Muscle of leg (tissue), 11 donors: ENCODE data around the gene STIM2. TPM values are rescaled to one million over a fixed set of nuclear protein-coding genes. Genes with fewer than 3 reads are reported as not detected.
"Not testable (repeated sequence)": the region's sequence is repeated elsewhere in the genome, so short reads cannot be mapped to it uniquely, and the experiment has no call there.

Experiments used
- DNase-seq: peaks from one replicate; pipeline ENCODE4 v3.0.0; 2013
- H3K27ac ChIP-seq: one replicate; pipeline ENCODE4 v1.5.1; 2013; ENCODE audit warnings: mild to moderate bottlenecking, low read length, control low read depth
- H3K27me3 ChIP-seq: one replicate; pipeline ENCODE4 v1.6.1; 2013; ENCODE audit warnings: low read length; ENCODE audit not compliant: control insufficient read depth, insufficient read depth
- H3K36me3 ChIP-seq: one replicate; pipeline ENCODE4 v1.6.1; 2013; ENCODE audit warnings: low read length; ENCODE audit not compliant: control insufficient read depth, insufficient read depth
- H3K4me1 ChIP-seq: one replicate; pipeline ENCODE4 v1.6.1; 2013; ENCODE audit warnings: low read length; ENCODE audit not compliant: control insufficient read depth, insufficient read depth
- H3K4me3 ChIP-seq: one replicate; pipeline ENCODE4 v1.5.1; 2013; ENCODE audit warnings: low read length, control low read depth
- H3K9me3 ChIP-seq: replicated peaks from 2 replicates; pipeline ENCODE4 v1.6.1; 2013; ENCODE audit warnings: low read depth, low read length; ENCODE audit not compliant: control insufficient read depth
- WGBS: methylation state at CpG from one replicate; pipeline ENCODE4 v1.1.5; 2013; ENCODE audit warnings: missing lambda C conversion rate; ENCODE audit not compliant: insufficient coverage; 5-methylcytosine and 5-hydroxymethylcytosine counted together
- polyA plus RNA-seq, 8 donors: library from polyadenylated mRNA; unstranded; fragments of 120-200 nt; gene quantifications; one replicate each; pipeline versions ENCODE4 v1.2.1 to v1.2.3, GENCODE V29; 2013; ENCODE audit warnings: inconsistent platforms in 1 of 8, low replicate concordance in 1 of 8; ENCODE audit not compliant: insufficient read length in 8 of 8, insufficient read depth in 1 of 8
- total RNA-seq: library from RNA; stranded (reverse); fragments of 120-200 nt; gene quantifications from one replicate; pipeline ENCODE4 v1.2.4, GENCODE V29; 2013

STIM2 gene
- total and polyA plus RNA-seq, 9 donors, result 39.7 to 56.9 (median 46.6) TPM

DNA sequence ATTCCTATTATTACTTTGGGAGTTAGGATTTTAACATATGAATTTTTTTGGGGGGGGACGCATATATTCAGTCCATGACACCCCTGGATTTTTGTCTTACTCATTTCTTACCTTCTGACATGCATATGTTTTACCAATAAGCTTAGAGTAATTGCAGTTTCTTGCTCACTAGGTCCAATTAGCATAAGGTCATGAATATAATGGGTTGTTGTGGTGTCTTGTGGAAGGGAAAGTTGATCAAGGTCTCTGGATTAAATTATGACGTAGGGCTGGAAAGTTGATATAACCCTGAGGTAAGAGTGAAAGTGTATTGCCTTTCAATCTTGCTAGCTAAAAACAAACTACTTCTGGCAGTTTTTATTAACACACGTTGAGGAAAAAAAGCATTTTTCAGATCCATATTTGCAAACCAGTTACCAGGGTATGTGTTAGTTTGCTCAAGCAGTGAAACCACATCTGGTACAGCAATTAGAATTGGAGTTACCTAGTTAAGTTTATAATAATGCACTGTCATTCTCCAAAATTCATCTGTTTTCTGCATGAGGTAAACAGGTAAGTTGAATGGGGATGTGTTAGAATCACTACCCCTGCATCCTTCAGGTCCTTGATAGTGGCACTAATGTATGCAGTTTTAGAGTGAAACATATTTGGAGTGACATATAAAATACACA lies 32.0 kb downstream of the STIM2 start:
- no CpG with 5 or more reads among the region's 3 CpGs for WGBS
- no peaks in the 10 kb centered on the region for H3K36me3 ChIP-seq
- no peaks in the 10 kb centered on the region for H3K27me3 ChIP-seq
- DNase-seq, result no peak
- H3K9me3 ChIP-seq, result peaks cover 2% of the 10 kb centered on the region
- no peak overlapping the region for H3K4me3 ChIP-seq
- H3K4me1 ChIP-seq, result no peaks in the 10 kb centered on the region
- no peak overlapping the region for H3K27ac ChIP-seq

DNA sequence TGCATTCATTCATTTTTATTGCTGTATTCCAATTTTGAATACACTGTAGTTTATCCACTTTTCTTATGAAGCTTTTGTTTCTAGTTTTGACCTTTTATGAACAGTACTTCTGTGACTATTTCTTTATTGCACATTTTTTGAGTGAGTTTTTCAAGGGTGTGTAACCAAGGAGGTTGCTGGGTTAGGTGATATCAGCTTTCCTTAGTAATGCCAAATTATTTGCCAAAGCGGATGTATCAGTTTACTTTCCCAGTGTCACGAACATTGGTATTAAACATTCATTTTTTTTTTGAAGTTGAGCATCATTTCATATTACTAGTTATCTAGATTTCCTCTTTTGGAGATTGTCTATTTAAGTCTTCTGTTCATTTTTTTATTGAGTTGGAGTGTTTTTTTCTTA lies 32.9 kb downstream of the STIM2 start:
- Histone ChIP-seq H3K9me3 (peaks cover 2% of the 10 kb centered on the region), H3K36me3 (no peaks in the 10 kb centered on the region), H3K4me1 (no peaks in the 10 kb centered on the region), H3K27me3 (no peaks in the 10 kb centered on the region), H3K27ac (no peak overlapping the region), H3K4me3 (no peak overlapping the region)
- WGBS, result no CpG with 5 or more reads among the region's 2 CpGs
- no peak for DNase-seq

DNA sequence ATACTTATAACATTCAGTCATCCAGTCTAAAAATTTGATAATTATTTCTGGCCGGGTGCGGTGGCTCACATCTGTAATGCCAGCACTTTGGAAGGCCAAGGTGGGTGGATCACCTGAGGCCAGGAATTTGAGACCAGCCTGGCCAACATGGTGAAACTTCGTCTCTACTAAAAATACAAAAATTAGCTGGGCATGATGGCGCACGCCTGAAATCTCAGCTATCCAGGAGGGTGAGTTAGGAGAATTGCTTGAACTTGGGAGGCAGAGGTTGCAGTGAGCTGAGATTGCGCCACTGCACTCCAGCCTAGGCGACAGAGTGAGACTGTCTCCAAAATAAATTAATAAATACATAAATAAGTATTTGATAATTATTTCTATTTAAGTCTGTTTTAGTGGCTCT lies 34.2 kb downstream of the STIM2 start:
- not testable (repeated sequence) for H3K4me1 ChIP-seq, H3K27me3 ChIP-seq, H3K36me3 ChIP-seq, DNase-seq, H3K4me3 ChIP-seq, H3K27ac ChIP-seq, H3K9me3 ChIP-seq
- 93% methylated on average over 2 of the region's 7 CpGs for WGBS

DNA sequence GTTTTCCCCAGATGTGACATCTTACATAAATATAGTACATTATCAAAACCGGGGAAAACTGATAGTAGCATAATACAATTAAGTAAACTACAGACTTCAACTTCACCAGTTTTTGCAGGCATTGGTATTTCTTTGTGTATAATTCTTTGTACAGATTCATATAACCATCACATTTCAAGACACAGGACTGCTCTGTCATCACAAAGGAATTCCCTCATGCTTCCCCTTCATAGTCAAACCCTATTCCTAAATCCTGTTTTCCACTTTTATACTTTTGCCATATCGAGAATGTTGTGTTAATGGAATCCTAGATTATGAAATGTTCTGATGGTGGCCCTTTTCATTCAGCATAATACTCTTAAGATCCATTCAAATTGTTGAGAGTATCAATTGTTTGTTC lies 36.0 kb downstream of the STIM2 start:
- no peaks in the 10 kb centered on the region for H3K36me3 ChIP-seq
- DNase-seq, result no peak
- H3K27me3 ChIP-seq, result no peaks in the 10 kb centered on the region
- H3K27ac ChIP-seq, result no peak overlapping the region
- H3K4me1 ChIP-seq, result no peaks in the 10 kb centered on the region
- H3K4me3 ChIP-seq, result no peak overlapping the region
- WGBS, result no CpG with 5 or more reads among the region's 2 CpGs
- H3K9me3 ChIP-seq, result no peaks in the 10 kb centered on the region

DNA sequence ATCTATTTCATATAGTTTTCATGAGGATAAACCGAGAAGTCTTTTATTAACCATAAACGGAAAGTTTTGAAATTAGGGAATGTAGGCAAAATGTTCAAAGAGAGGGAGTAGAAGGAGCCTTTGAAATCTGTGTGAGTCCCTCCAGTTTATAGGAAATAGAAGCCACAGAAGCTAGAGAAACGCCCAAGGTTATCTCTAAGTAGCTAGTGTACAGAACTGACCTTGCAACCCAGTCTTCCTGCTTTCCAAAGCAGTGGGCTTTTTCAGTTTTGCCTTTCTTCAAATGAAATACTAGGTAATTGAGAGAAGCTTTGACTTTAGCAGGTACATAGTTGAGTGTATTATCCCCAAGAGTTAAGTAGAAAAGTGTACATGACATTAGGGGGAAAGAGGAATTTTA lies 39.4 kb downstream of the STIM2 start:
- H3K27ac ChIP-seq, result peak overlapping the region; percentile 14

DNA sequence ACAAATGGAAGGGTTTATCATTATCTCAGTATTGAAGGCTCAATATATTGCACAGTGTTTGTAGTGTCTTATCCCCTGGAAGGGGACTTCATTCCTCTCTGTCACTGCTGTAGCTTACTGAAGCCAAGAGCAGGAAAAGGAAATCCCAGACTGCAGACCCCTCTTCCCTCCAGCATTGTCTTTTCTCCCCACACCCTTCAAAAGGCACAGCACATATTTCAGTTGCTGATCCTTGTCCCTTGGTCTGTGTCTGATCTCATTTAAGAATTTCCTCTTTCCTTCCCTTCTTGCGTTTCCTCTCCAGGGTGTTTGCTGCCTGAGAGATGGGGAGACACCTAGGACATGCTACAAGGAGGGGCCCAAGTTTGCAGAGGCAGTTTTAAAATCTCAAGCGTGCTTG lies 40.1 kb downstream of the STIM2 start:
- no peak overlapping the region for H3K4me3 ChIP-seq
- H3K4me1 ChIP-seq, result no peaks in the 10 kb centered on the region
- DNase-seq, result no peak
- H3K27ac ChIP-seq, result no peak overlapping the region
- H3K36me3 ChIP-seq, result no peaks in the 10 kb centered on the region
- H3K9me3 ChIP-seq, result no peaks in the 10 kb centered on the region
- no CpG with 5 or more reads among the region's 2 CpGs for WGBS
- no peaks in the 10 kb centered on the region for H3K27me3 ChIP-seq

More for the DNA sequence above, 39.4 kb downstream of the STIM2 start:
- Histone ChIP-seq H3K27me3 (no peaks in the 10 kb centered on the region), H3K4me3 (no peak overlapping the region), H3K4me1 (no peaks in the 10 kb centered on the region), H3K36me3 (no peaks in the 10 kb centered on the region), H3K9me3 (no peaks in the 10 kb centered on the region)
- WGBS, result 80% methylated on average over 1 of the region's 3 CpGs
- DNase-seq, result no peak

DNA sequence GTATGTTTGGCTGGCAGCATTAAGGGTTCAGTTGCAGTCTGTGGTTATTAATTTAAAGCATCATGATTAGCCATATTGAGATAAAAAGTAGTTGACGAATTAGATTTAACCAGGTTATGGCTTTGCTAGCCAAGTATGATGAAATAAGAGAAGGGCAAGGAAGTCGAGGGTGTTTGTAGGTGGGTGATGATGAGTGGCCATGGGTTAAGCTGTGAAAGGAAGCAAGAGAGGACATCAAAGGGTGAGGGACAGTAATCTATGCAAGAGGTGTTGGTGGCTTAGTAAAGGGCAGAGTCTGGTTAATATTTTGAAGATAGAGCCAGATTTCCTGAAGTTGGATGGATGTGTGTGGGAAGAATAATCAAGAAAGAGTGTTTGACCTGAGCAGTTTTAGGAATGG lies 44.5 kb downstream of the STIM2 start:
- no peak for DNase-seq
- 64% methylated on average over 2 of the region's 2 CpGs for WGBS

DNA sequence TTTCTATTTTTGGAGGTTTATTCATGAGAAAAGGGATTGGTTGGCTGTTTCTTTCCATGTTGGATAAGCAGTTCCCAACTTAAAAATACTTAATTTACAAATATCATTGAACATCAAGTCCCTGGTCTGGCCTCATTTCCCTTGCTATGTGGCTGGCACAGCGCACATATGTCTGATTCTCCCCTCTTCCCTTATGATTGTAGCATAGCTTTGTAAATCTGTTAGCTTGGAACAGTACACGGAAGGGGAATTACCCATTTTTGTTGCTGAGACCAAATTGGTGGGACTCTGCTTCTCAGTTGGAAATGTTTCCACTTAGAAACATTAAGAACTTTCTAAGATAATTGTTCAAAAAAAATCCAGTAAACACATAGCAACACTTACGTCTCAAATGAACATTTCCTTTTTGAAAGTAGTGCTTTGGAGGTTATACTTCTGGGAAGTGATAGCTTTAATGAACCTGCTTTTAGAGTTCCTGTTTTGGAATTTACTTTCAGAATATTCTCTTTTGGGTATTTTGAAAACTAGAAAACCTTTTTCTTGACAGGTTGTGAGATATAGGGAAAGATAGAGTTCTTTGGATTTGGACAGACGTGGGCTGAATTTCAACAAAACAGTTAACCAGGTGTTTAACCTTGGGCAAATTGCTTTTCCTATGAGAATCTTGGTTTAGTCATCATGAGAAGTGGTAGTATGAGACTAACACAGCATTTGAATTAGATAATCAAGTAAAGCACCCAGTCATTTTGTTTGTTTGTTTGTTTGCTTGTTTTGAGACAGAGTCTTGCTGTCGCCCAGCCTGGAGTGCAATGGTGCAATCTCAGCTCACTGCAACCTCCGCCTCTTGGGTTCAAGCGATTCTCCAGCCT lies 47.3 kb downstream of the STIM2 start:
- Histone ChIP-seq H3K36me3 (no peaks in the 10 kb centered on the region), H3K4me1 (no peaks in the 10 kb centered on the region), H3K4me3 (no peak overlapping the region), H3K27ac (peak overlapping the region; percentile 74), H3K9me3 (no peaks in the 10 kb centered on the region), H3K27me3 (no peaks in the 10 kb centered on the region)
- DNase-seq, result peak; percentile 26
- WGBS, result 94% methylated on average over 3 of the region's 7 CpGs

More for the DNA sequence above, 44.5 kb downstream of the STIM2 start:
- H3K27ac ChIP-seq, result no peak overlapping the region
- no peaks in the 10 kb centered on the region for H3K4me1 ChIP-seq
- no peak overlapping the region for H3K4me3 ChIP-seq
- H3K27me3 ChIP-seq, result no peaks in the 10 kb centered on the region
- H3K36me3 ChIP-seq, result no peaks in the 10 kb centered on the region
- H3K9me3 ChIP-seq, result no peaks in the 10 kb centered on the region

DNA sequence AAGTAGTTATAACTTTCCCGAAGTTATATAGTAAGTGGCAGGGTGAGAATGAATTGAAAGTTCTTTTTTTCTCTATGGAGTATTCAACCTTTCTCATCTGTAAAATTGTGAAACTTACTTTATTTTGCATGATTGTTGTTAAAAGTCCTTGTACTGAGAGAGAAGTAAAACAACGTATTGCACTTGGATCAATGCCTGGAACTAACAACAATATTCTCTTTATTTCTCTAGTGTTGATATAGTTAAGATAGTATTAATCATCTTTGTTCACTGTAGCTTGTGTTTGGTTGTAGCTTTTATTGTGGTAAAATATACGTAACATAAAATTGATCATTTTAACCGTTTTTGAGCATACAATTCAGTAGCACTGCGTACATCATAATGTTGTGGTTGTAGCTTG lies 48.7 kb downstream of the STIM2 start:
- Histone ChIP-seq H3K27me3 (no peaks in the 10 kb centered on the region), H3K27ac (no peak overlapping the region), H3K4me3 (no peak overlapping the region), H3K9me3 (no peaks in the 10 kb centered on the region), H3K36me3 (no peaks in the 10 kb centered on the region), H3K4me1 (no peaks in the 10 kb centered on the region)
- WGBS, result no CpG with 5 or more reads among the region's 5 CpGs
- no peak for DNase-seq

DNA sequence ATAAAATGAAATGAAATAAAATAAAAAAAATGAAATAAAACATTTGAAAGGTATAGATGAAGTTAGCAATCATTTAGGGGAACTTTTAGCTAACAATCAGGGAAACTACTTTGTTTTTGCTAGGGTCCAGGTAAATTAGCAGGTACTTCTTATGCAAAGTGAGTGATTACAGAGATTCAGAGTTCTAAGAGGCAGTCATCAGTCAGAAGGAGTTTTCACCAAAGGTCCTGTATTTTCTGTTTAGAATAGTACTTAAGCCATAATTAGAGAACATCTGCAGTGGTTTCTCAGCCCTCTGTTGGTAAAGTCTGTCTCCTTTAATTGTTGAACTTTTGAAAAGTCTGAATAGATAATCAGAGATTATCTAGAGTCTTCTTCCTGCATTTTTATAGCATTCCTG lies 50.6 kb downstream of the STIM2 start:
- Histone ChIP-seq H3K27me3 (no peaks in the 10 kb centered on the region), H3K9me3 (no peaks in the 10 kb centered on the region), H3K27ac (no peak overlapping the region), H3K4me3 (no peak overlapping the region), H3K4me1 (no peaks in the 10 kb centered on the region), H3K36me3 (no peaks in the 10 kb centered on the region)
- DNase-seq, result no peak
